Measurements from ENCODE around the gene DEDD. TPM values are rescaled to one million over a fixed set of nuclear protein-coding genes. Genes with fewer than 3 reads are reported as not detected.

DEDD gene
- total and polyA plus RNA-seq, 2 experiments from 2014 or later: 22.8 to 35.3 TPM

DNA sequence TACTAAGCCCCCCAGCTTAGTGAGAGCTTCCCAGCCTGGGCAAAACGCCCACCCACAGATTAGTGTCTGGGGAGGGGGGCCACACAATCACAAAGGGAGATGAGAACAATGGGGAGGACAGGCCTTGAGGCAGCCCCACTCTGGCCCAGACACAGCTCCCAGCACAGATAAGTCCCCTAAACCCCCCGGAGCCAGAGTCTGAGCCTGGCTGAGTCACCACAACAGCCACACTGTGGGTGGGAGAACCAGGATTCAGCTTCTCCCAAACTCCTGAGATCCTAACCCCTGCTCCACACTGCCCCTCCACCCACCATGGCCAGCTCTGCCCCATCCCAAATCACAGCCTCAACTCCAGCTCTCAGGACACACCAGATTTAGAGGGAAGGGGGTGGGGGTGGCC lies 47.3 kb downstream of the DEDD start:
- Histone ChIP-seq H3K27ac (ENCODE audit: low read depth) (no peak overlapping the region), H2AFZ (no peak overlapping the region), H3K4me3 (no peak overlapping the region), H3K79me2 (replicated peaks; ENCODE audit: insufficient read depth) (no peaks in the 10 kb centered on the region), H3K4me2 (no peak overlapping the region), H3K9me2 (ENCODE audit: insufficient read depth) (peaks cover 5% of the 10 kb centered on the region; the same call in 1 of the 2 replicates), H3F3A (replicated peaks; ENCODE audit: low read depth) (peaks cover 2% of the 10 kb centered on the region; the same call in 1 of the 2 replicates), H3K27me3 (ENCODE audit: insufficient read depth) (no peaks in the 10 kb centered on the region), H3K36me3 (ENCODE audit: insufficient read depth) (no peaks in the 10 kb centered on the region), H3K4me1 (ENCODE audit: insufficient read depth) (peaks cover 13% of the 10 kb centered on the region), H4K20me1 (replicated peaks; ENCODE audit: insufficient read depth) (no peaks in the 10 kb centered on the region)
- DNase-seq (ENCODE audit: low spot score) (no peak), ATAC-seq (no peak)
- Mint-ChIP-seq H3K4me3 (no peak overlapping the region), H3K36me3 (ENCODE audit: low read depth) (no peaks in the 10 kb centered on the region; the same call in 2 of the 3 replicates), H3K4me1 (peaks cover 25% of the 10 kb centered on the region), H3K27ac (no peak overlapping the region), H3K9me3 (no peaks in the 10 kb centered on the region; the same call in 2 of the 3 replicates), H3K27me3 (ENCODE audit: insufficient read depth, low read depth, poor library complexity) (peaks cover 14% of the 10 kb centered on the region)
- no peak for TF ChIP-seq ZNF114 (CRISPR knock-in tag; IDR thresholded peaks at IDR 0.05)
- TF ChIP-seq EZH2 (IDR thresholded peaks at IDR 0.05; ENCODE audit: low read depth, unreplicated experiment): no peak
- TF ChIP-seq POLR2AphosphoS5 (IDR thresholded peaks at IDR 0.05; ENCODE audit: low read depth): no peak
- TF ChIP-seq, protein P1, sequence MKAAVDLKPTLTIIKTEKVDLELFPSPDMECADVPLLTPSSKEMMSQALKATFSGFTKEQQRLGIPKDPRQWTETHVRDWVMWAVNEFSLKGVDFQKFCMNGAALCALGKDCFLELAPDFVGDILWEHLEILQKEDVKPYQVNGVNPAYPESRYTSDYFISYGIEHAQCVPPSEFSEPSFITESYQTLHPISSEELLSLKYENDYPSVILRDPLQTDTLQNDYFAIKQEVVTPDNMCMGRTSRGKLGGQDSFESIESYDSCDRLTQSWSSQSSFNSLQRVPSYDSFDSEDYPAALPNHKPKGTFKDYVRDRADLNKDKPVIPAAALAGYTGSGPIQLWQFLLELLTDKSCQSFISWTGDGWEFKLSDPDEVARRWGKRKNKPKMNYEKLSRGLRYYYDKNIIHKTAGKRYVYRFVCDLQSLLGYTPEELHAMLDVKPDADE (IDR thresholded peaks at IDR 0.05): no peak
- no peak for TF ChIP-seq CTCF (conservative IDR thresholded peaks at IDR 0.05; ENCODE audit: low read depth in 2 of 2)
- TF ChIP-seq REST (IDR thresholded peaks at IDR 0.05; ENCODE audit: unreplicated experiment): no peak

DNA sequence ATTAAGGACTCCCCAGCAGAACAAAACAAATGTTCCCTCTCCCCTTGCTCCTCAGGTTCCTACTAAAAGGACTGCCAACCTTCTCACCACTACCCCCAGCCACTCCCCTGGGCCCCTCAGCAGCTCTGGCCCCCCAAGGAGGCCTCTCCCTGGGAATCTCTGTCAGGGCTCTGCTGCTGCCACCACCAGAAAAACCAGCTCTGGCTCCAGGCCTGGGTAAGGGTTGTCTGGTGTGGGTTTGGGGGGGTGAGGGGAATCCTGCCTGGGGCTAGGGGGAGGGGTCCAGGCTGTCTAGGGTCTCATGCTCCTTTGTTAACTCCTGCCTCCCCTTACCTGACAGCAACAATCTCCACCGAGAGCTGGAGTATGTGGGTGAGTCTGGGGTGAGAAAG lies 47.9 kb downstream of the DEDD start:
- Histone ChIP-seq H4K20me1 (replicated peaks; ENCODE audit: insufficient read depth) (no peaks in the 10 kb centered on the region), H3K27me3 (ENCODE audit: insufficient read depth) (no peaks in the 10 kb centered on the region), H3K4me2 (no peak overlapping the region), H3K27ac (ENCODE audit: low read depth) (no peak overlapping the region), H3K9me2 (ENCODE audit: insufficient read depth) (peaks cover 5% of the 10 kb centered on the region), H3K36me3 (ENCODE audit: insufficient read depth) (no peaks in the 10 kb centered on the region), H3K4me1 (ENCODE audit: insufficient read depth) (peaks cover 16% of the 10 kb centered on the region), H3K79me2 (replicated peaks; ENCODE audit: insufficient read depth) (no peaks in the 10 kb centered on the region), H3F3A (replicated peaks; ENCODE audit: low read depth) (peaks cover 5% of the 10 kb centered on the region; the same call in 1 of the 2 replicates), H2AFZ (no peak overlapping the region), H3K4me3 (no peak overlapping the region)
- no peak overlapping the region for H3K27ac Mint-ChIP-seq
- H3K36me3 Mint-ChIP-seq (ENCODE audit: low read depth): no peaks in the 10 kb centered on the region; the same call in 2 of the 3 replicates
- peaks cover 12% of the 10 kb centered on the region for H3K27me3 Mint-ChIP-seq (ENCODE audit: insufficient read depth, low read depth, poor library complexity)
- no peaks in the 10 kb centered on the region; the same call in 2 of the 3 replicates for H3K9me3 Mint-ChIP-seq
- no peak overlapping the region for H3K4me3 Mint-ChIP-seq
- DNase-seq (ENCODE audit: low spot score) (no peak), ATAC-seq (no peak)
- H3K4me1 Mint-ChIP-seq: peaks cover 25% of the 10 kb centered on the region
- TF ChIP-seq ZNF114 (CRISPR knock-in tag; IDR thresholded peaks at IDR 0.05): no peak
- TF ChIP-seq, protein P2, sequence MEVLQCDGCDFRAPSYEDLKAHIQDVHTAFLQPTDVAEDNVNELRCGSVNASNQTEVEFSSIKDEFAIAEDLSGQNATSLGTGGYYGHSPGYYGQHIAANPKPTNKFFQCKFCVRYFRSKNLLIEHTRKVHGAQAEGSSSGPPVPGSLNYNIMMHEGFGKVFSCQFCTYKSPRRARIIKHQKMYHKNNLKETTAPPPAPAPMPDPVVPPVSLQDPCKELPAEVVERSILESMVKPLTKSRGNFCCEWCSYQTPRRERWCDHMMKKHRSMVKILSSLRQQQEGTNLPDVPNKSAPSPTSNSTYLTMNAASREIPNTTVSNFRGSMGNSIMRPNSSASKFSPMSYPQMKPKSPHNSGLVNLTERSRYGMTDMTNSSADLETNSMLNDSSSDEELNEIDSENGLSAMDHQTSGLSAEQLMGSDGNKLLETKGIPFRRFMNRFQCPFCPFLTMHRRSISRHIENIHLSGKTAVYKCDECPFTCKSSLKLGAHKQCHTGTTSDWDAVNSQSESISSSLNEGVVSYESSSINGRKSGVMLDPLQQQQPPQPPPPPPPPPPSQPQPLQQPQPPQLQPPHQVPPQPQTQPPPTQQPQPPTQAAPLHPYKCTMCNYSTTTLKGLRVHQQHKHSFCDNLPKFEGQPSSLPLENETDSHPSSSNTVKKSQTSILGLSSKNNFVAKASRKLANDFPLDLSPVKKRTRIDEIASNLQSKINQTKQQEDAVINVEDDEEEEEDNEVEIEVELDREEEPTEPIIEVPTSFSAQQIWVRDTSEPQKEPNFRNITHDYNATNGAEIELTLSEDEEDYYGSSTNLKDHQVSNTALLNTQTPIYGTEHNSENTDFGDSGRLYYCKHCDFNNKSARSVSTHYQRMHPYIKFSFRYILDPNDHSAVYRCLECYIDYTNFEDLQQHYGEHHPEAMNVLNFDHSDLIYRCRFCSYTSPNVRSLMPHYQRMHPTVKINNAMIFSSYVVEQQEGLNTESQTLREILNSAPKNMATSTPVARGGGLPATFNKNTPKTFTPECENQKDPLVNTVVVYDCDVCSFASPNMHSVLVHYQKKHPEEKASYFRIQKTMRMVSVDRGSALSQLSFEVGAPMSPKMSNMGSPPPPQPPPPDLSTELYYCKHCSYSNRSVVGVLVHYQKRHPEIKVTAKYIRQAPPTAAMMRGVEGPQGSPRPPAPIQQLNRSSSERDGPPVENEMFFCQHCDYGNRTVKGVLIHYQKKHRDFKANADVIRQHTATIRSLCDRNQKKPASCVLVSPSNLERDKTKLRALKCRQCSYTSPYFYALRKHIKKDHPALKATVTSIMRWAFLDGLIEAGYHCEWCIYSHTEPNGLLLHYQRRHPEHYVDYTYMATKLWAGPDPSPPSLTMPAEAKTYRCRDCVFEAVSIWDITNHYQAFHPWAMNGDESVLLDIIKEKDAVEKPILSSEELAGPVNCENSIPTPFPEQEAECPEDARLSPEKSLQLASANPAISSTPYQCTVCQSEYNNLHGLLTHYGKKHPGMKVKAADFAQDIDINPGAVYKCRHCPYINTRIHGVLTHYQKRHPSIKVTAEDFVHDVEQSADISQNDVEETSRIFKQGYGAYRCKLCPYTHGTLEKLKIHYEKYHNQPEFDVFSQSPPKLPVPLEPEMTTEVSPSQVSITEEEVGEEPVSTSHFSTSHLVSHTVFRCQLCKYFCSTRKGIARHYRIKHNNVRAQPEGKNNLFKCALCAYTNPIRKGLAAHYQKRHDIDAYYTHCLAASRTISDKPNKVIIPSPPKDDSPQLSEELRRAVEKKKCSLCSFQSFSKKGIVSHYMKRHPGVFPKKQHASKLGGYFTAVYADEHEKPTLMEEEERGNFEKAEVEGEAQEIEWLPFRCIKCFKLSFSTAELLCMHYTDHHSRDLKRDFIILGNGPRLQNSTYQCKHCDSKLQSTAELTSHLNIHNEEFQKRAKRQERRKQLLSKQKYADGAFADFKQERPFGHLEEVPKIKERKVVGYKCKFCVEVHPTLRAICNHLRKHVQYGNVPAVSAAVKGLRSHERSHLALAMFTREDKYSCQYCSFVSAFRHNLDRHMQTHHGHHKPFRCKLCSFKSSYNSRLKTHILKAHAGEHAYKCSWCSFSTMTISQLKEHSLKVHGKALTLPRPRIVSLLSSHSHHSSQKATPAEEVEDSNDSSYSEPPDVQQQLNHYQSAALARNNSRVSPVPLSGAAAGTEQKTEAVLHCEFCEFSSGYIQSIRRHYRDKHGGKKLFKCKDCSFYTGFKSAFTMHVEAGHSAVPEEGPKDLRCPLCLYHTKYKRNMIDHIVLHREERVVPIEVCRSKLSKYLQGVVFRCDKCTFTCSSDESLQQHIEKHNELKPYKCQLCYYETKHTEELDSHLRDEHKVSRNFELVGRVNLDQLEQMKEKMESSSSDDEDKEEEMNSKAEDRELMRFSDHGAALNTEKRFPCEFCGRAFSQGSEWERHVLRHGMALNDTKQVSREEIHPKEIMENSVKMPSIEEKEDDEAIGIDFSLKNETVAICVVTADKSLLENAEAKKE (CRISPR knock-in tag; IDR thresholded peaks at IDR 0.05): no peak
- no peak for TF ChIP-seq POLR2AphosphoS5 (IDR thresholded peaks at IDR 0.05; ENCODE audit: low read depth)
- TF ChIP-seq STAT1 (IDR thresholded peaks at IDR 0.05; ENCODE audit: unreplicated experiment): no peak
- TF ChIP-seq EZH2phosphoT487 (IDR thresholded peaks at IDR 0.05; ENCODE audit: unreplicated experiment): no peak
